ENCODE results near the gene NKX1-2. TPM values are rescaled to one million over a fixed set of nuclear protein-coding genes. Genes with fewer than 3 reads are reported as not detected.

NKX1-2 gene
- not detected for total RNA-seq

DNA sequence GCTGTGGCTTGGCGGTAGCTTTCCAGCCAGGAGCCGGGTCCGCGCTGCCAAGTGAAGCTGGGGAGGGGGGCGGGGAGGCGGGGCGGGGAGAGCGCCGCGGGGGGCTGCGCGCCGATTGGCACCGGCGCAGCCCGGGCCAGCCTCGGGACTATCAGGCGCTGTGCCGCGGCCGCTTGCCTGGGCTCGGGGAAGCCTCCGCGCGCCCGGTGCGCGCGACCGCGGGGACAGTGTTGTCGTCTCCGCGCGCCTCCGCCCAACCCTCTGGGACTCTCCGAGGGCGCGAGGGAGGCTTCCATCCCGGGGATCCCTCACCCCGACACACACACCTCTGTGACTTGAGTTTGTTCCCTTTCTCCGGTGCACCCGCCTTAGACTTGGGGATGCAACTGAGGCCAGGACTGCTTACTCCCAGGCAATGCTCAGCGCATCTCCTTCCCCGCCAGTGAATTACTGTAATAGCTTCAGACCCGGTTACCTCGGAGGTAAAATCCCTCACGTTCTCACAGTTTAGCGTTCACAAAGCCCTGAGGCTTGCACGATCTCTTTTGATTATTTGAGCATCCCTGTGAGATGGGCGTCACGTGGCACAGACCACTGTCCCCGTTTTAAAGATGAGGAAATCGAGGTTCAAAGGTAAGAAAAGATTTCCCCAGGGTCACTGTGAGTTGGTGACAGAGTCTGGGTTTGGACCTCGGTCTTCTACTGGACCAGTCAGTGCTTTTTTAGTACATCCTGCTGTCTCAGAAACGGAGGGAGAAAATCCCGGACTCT lies at the start of gene NKX1-2:
Gene NKX1-2, minus strand, starts transcription at position 24 of the 771 bp plus-strand sequence. CDS start 92 bp downstream, outside the sequence.
- DNase-seq (ENCODE audit: low read depth in 2 of 3, low spot score in 2 of 3) = no peak

DNA sequence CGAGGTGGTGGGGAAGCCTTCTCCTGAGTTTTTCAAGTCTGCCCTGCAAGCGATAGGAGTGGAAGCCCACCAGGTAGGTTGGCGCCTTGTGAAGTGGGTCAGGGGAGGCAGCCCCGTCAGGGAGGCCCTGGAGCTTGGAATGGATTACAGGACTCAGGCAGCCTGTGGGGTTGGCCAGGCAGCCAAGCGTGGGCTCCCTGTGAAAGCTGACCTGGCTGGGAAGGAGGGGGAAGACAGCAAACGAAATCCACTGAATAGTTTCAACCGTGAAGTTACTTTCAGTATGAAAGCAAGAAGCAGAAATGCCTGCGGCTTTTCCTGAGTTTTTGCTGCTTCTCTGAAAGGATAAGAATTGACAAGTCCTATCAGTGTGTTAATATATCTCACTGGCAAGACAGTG lies 48.2 kb upstream of the NKX1-2 start:
- DNase-seq (ENCODE audit: low read depth in 2 of 3, low spot score in 2 of 3) = no peak

DNA sequence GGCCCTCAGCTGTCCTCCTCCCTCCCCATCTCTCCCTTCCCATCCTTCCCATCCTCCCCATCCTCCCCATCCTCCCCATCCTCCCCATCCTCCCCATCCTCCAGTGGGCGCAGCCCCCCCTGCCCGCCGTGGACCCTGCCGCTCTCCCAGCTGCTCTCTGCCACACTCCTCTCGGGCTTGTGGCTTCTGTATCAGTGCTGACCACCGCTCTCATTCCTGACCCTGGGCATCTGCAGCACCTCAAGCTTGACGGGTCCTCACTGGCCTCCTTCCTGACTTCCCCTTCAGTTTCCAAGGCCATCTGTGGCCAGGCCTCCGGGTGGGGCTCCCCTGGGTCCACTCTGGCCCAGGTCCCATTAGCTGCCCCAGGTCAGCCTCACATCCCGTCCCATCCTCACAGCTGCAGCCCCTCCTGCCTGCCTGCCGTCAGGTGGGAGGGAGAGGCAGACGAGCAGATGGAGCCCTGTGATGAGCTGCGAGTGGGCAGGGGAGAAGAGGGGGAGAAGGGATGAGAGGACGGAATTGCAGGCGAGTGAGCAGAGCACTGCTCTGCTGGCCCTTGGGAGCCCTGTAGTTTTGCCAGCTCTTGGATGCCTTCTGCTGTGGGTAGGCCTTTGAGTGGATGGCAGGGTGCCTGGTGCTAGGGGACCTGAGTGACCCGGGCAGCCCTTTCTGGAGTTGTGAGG lies 47.5 kb upstream of the NKX1-2 start:
- no peak for DNase-seq (ENCODE audit: low read depth in 2 of 3, low spot score in 2 of 3)

DNA sequence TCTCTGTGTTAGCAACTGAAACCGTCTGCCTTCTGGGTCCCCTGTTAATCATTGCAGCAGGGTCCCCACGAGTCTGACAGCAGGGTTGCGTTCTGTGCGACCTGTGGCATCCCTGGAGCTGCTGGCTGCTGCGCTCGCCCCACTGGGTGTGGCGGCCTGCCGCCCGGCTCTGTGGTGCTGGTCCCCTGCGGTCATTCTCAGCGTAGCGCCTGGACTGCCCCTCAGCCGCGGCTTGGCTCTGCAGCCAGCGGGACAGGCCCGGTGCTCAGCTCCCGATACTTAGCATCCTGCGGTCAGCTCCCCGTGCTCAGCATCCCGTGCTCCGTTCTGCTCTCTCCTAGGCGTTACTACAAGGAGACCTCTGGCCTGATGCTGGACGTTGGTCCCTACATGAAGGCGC lies 46.8 kb upstream of the NKX1-2 start:
- DNase-seq (ENCODE audit: low read depth in 2 of 3, low spot score in 2 of 3) = no peak

DNA sequence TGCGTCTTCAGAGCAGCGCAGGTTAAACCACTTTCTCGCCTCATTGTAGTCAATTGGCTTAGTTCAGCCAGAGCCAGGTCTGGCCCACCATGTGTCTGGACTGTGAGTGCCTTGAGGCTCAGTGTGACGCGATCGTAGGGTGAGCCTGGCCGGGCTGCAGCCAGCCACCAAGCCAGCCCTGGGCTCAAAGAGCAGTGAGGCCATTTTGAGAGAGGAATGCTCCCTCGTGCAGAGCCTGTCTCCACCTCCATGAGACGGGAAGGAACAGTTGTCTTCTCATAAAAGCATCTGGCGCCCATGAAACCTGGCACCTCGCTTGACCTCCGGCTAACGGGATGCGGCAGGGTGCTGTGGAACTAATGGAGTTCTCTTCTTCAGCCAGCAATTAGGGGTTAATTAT lies 46.3 kb upstream of the NKX1-2 start:
- no peak for DNase-seq (ENCODE audit: low read depth in 2 of 3, low spot score in 2 of 3)

DNA sequence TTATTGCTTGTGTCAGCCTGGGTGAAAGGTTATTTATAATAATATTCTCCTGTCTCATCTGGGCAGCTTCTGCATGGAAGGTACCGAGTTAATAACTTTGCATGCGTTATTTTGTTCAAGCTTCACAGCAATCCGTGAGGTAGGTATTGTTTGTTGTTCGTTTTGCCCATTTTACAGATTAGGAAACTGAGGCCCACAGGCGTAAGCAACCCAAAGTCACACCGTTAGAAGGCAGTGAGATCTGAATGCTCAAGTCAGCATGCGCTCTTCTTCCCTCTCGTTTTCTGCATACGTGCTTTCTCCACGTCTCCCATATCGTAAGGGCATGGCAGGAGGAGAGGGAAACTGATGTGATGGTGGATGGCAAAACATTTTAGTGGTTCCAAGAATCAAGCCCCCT lies 45.9 kb upstream of the NKX1-2 start:
- no peak for DNase-seq (ENCODE audit: low read depth in 2 of 3, low spot score in 2 of 3)

- DNase-seq (ENCODE audit: low read depth in 2 of 3, low spot score in 2 of 3) = no peak
Observed at GRCh38 chr10:124495162-124495561, 45.3 kb upstream of the NKX1-2 start.

DNA sequence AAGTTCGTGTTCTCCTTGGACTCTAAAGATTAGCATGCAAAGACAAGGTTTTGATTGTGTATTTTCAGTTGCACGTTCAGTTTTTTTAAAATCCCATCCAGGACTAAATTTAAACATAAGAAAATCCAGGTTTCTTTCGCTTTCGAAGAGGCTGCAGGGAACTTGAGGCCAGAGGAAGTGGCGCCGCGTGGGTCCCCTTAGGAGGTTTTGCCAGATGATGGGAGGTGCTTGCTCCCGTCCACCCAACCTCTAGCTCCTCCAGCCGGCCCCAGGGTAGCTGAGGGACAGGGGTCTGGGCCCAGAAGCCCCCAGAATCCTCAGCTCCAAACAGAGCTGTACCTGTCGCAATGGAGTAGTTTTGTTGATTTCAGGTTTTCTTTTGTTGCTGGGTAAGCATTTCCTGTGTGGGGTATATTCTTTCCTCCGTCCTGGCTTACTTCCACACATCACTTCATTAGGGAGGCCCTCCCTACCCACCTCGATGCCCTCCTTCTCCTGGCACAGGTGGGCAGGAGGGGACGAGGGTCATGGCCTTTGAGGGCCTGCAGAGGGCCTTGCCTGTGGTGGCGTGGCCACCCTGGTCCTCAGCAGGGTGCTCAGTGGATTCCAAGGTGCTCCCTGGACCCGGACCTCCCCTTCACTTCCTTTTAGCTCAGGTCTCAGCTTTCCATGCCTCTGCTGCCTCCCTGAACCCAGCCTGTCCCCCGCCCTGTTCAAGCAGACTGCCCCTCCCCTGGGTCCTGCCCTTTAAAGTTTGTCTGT lies 44.4 kb upstream of the NKX1-2 start:
- DNase-seq (ENCODE audit: low read depth in 2 of 3, low spot score in 2 of 3) = peak in 2 of 3 donors; percentile 10 to 34

DNA sequence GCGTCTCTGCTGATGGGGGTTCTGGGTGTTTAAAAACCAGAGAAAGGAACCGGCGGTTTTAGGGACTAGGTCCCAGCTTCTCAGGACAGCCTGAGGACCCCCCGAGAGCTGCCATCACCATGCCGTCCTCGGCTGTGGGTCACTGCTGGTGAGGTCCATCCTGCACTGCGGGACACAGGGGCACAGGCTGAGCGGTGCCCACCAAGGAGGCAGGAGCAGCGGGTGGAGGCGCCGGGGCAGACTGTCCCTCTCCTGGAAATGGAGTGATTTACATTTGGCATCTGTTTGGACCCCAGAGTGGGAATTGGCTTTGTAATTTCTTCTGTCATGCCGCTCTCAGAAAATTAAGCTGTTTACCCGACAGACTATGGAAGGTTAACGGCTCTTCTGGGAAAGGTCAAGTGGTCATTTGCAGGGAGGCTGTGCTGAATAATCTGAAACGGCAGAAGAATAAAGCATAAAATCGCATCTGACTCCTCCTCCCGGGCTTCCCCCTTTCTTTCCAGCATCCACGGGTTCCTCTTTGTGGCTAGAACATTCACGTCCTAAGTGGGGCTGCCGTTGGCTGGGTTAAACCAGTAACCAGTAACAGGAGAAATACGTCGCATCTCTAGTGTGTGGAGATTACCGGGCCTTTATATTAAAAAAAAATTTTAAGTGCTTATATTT lies 43.5 kb upstream of the NKX1-2 start:
- DNase-seq (ENCODE audit: low read depth in 2 of 3, low spot score in 2 of 3) = peak in 2 of 3 donors; percentile 29 to 68

- DNase-seq (ENCODE audit: low read depth in 2 of 3, low spot score in 2 of 3) = no peak
Observed at GRCh38 chr10:124492266-124492665, 42.4 kb upstream of the NKX1-2 start.

- no peak for DNase-seq (ENCODE audit: low read depth in 2 of 3, low spot score in 2 of 3)
Observed at GRCh38 chr10:124491105-124491504, 41.3 kb upstream of the NKX1-2 start.

DNA sequence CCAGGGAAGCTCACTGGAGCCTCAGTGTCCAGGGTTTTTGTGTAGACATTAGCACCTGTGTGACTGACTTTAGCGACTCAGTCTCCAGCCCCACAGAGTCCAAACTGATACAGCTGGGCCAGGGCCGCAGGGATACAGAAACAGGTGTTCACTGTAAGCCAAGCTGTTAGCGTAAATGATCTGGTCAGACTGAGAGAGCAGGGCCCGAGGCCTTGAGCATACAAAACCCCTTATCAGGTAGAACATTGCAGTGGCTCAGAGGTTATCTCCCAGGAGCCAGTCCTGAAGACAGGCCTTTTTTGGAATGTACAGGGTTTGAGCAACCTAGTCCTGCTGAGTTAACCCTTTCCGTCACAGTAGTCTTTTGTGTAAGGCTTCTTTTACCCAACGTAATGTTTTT lies 36.8 kb upstream of the NKX1-2 start:
- no peak for DNase-seq (ENCODE audit: low read depth in 2 of 3, low spot score in 2 of 3)

GRCh38 chr10:124484661-124485060 lies 34.8 kb upstream of the NKX1-2 start:
- DNase-seq (ENCODE audit: low read depth in 2 of 3, low spot score in 2 of 3) = no peak

DNA sequence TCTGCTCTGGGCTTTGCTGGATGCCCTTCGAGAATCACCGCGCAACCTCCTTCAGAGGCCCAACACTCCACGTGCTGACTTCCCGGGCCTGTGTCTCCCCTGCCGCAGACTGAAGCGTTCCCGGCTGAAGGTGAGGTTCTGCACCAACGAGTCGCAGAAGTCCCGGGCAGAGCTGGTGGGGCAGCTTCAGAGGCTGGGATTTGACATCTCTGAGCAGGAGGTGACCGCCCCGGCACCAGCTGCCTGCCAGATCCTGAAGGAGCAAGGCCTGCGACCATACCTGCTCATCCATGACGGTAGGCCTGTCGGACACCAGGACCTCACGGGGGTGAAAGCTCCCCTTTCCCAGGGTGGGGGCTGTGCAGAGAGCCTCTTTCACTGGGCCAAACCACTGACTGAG lies 34.2 kb upstream of the NKX1-2 start:
- DNase-seq (ENCODE audit: low read depth in 2 of 3, low spot score in 2 of 3) = no peak

GRCh38 chr10:124482876-124483275 lies 33.0 kb upstream of the NKX1-2 start:
- no peak for DNase-seq (ENCODE audit: low read depth in 2 of 3, low spot score in 2 of 3)

DNA sequence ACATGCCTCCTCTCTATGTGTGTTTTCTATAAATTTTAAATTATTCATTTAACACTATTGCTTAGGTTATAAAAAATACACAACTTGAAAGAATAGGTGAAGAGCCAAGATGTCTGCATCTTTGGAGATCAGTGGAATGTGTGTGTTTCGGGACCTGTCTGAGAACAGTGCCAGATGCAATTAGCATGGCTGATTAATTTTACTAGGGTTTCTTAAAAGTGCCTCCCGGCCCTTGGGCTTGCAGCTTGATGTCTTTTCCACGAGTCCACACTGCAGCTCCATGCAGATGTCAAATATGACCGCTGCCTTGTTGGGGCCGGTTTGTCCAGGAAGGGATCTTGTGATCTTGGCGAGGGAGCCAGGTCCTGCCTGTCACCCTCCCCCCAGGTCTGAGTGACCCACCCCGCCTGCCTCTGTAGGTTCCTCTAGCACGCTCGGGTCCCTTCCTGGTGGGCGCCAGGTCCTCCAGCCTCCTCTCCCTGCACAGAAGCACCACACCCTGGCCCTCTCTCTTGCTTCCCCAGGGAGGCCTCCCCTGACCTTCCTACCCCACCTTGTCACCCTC lies 32.5 kb upstream of the NKX1-2 start:
- DNase-seq (ENCODE audit: low read depth in 2 of 3, low spot score in 2 of 3) = no peak

GRCh38 chr10:124481717-124482116 lies 31.9 kb upstream of the NKX1-2 start:
- no peak for DNase-seq (ENCODE audit: low read depth in 2 of 3, low spot score in 2 of 3)

DNA sequence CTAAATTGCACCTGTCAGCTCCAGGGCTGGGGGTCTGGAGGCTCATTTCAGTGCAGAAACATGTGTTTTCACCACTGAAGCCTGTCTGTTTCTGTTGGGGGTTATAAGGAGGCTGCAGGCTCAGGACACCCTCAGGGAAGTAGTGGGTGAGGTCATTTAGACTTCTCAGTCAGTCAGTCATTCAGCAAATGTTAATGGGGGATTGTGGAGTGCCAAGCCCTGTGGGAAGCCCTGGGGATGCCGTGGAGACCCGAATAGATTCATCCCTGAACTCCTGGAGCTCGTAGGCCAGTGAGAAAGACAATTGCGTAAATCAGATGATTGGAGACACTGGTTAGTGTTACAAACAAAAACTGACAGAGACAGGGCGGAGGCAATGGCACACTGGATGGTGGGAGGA lies 31.0 kb upstream of the NKX1-2 start:
- no peak for DNase-seq (ENCODE audit: low read depth in 2 of 3, low spot score in 2 of 3)

- DNase-seq (ENCODE audit: low read depth in 2 of 3, low spot score in 2 of 3) = no peak
Observed at GRCh38 chr10:124478515-124478914, 28.7 kb upstream of the NKX1-2 start.

DNA sequence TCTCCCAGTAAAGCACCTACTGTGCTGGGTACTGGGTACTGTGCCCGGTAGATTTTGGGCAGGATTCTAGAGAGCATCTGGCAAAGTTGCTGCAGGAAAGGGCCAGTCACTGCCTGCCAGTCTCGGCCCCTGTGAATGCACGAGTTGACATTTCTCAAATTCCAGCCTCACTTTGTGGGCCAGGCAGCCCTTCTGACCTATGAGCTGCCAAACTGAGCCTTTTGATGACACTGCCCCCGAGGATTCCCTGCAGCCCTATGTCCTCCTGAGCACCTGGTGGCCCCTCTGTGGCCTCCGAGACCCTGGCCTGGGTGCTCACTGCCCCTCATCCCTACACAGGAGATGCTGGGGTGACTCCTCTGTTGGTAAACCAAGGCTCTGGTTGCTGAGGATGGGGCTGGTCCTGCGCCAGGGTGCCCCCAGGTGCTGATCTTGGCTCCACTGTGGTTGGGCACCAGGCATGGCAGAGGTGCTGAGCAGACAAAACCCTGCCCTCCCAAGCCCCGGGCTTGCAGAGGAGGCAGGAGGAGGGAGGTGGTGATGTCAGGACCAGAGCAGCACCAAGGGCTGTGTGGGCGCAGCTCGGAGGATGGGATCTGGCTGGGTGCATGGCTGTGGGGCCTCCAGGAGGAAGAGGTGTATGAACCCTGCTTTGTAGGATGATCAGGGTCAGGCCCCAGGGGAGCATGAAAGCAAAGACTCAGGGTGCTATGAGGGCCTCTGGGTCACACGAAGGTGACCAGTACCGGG lies 28.0 kb upstream of the NKX1-2 start:
- DNase-seq (ENCODE audit: low read depth in 2 of 3, low spot score in 2 of 3) = no peak
